Raji (cell line): Measurements from ENCODE around the gene SCYGR4.
"Not testable (repeated sequence)": the region's sequence is repeated elsewhere in the genome, so short reads cannot be mapped to it uniquely, and the experiment has no call there.

Experiments
- POLR2A ChIP-seq: IDR thresholded peaks from 2 replicates; pipeline ENCODE4 v1.6.1; 2011; ENCODE audit warnings: low read depth, low read length, control low read depth; ENCODE audit not compliant: insufficient read depth

Gene SCYGR4

DNA sequence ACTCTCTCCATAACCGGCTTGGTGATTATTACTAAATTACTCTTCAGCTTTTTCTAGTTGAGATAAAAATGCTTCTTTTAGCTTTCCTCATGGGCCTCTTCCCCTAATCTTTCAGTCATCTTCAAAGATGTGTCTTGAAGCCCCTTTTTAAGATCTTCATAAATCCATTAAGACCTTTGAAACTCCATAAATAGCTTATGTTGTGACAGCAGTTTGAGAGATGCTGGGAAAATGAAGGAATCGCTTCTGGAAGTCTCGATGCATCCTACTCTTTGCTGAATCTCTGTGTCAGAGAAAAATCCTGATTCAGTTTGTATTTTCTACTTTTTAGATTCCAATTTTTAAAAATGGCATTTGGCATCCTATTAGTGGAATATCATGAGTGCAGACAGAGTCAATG is 13.0 kb downstream of the SCYGR4 start:
- TF ChIP-seq POLR2A, result no peak

DNA sequence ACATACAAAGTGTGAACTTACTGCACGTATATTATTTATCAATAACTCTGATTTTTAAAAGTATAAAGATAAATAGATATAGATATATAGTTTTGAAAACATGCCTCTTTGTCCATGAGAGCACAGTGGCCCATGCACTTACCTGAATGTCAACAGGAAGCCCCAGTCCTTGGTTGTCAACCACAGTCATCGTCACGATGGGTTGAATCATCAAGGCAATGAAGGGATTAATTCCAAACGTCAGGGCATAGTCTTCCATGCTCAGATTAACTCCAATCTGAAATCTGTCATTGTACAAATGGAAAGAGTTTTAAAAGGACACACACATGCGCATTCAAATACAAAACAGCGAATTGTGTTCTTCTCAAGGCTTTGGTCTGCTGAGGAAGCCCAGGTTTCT is 15.5 kb downstream of the SCYGR4 start:
- TF ChIP-seq POLR2A, result no peak

DNA sequence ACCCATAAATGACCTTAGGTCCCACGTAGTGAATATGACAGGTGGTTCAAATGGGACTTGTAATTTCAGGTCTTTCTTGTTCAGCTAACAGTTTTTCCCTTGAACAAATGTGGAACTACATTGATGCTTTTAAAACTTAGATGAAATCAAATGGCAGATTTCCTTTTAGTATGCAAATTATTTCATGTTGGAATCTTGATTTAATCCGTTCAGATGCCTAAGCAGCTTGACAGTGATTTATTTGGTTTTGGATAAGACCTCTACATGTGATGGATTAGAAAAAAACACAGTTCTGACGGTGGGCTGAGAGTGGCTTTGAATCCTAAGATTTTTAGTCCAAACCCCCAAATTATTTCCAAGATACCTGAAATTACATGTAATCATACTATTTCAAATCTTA is 16.9 kb downstream of the SCYGR4 start:
- TF ChIP-seq POLR2A, result no peak

DNA sequence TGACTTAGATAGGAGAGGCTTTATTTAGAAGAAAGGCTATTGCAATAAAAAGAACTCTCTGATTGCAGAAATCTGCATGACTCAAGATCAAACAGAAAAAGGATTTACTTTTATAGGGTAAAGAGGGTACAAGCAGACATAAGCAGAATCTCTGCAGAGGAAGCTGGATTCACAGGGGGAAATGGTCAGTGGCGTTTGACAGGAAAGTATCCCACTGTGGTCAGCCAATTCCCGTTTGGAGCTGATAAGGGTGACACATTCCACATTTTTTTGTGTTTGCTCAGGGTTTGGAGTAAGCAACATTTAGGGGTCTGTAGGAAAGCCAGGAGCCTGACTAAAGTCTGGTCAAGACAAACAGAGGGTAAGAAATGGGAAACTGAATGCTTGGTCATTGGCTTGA is 25.4 kb downstream of the SCYGR4 start:
- no peak for TF ChIP-seq POLR2A

DNA sequence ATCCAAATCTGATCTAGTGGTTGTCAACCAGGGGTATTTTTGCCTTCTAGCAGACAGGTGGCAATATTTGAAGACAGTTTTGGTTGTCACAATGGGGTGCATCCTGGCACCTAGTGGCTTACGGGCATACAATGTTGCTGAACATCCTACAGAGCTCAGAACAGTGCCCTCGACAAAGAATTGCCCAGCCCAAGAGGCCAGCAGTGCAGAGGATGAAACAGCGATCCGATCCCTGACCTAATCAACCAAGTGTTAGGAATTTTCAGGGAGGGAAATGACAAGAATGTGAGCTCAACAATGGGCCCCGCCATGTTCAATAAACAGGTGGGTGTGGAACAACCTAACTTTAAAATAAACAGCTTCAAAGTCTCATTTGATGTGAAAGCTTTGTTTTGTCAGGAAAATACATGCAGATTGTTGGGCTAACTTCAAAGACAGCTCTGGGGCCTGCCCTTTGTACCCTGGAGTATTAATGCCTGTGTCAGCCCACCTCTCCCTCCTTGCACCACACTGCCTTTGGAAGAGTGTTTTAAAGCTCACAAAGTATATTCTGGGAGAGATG is 26.8 kb downstream of the SCYGR4 start:
- no peak for TF ChIP-seq POLR2A

DNA sequence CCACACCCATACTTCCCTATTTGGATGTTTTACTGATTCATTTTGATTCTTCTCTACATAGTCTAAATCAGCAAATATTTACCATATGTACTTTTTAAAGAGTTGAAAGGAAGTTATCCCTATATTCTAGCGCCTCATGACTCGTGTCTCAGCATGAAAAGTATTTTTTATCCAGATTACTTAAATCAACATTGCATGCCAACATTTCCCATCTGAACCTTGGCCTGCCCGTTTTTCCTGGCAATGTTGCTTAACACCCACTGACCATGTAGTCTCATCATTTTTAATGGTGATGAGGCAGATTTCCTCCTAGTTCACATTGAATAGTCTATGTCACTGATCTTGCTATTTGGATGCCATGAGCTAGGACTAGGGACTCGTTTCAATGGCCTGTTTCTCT is 36.1 kb downstream of the SCYGR4 start:
- TF ChIP-seq POLR2A, result no peak

DNA sequence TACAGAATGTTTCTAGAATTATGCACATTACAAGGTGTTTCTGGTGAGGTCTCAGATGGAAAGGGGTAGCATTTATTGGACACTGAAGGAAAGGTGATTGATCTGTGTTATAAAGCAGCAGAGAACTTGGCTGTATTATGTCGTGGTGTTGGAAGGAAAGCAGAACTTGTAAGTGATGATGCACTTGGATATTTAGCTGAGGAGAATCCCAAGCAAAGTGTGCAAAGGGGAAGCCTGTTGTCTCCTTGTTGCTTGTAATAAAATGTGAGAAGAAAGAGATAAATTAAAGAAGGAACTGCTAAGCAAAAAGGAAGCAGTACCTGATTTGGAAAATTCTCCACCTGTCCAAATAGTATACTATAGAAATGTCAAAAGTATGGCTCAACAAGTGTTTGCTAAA is 37.1 kb downstream of the SCYGR4 start:
- TF ChIP-seq POLR2A, result no peak

DNA sequence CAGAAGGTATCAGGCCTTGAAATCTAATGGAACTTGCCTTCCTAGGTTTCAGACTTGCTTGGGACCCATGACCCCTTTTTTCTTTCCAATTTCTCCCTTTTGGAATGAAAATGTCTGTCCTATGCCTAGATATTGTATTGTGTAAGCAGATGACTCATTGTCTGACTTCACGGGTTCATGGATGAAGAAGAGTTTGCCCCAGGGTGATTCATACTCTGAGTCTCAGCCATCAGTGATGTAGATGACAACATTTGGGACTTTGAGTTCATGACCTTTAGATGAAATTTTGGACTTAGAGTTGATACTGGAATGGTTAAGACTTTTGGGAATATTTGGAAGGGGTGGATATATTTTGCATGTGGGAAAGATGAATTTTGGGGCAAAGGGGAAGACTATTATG is 38.2 kb downstream of the SCYGR4 start:
- TF ChIP-seq POLR2A, result no peak

DNA sequence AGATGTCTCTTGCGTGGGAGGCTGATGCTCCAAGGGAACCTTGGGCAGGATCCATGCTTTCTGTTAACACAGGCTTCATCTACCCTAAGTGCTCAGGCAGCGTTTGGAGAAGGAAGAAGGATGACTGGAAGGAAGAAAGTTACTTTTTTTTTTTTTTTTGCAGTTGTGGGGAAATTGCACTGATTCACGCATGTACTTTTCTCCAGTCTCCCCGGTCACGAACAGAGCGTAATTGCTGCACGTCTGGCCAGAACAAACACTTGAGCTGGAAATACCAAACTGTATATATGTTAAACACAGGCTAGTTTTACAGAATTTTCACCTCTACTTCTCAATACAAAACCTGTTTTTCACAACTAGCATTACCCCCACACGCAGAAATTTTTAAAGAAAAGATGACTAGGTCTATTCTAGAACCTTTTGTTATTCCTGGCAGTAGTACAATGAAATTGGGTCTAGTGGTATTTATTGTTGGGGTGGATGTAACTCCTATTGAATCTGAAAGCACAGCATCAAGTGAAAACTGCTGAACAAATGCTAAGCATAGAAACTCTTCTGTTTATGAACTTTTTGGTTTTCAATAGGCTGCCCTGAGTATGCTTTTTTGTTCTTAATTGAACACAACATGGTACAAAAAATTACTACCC is 40.0 kb downstream of the SCYGR4 start:
- no peak for TF ChIP-seq POLR2A

DNA sequence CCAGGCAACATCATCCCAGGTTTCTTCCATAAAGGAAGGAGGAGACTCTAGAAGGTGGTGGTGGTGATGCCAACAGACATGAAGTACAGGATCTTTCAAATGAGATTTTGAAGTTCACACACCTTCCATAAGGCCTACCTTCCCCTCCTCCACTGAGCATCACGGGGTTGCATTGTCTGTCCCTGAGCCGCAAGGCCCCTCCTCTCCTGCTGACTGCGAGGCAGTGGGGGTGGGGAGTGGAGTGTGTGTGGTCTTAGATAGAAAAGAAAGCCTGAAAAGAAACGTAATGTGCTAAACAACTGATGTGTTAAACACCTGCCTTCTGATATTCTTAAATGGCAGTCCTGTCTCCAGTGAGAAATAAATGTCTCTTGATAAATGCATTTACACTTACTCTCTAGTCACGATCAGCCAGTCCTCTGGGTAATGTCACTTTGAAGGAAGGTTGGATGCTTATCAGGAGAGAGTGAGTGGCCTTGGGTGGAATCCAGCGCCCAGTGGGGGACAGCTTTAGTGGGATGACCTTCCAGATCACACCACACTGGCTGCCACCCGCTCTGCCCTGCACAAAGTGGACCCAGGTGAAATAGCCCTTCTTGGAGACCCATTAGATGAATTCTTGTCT is 43.8 kb downstream of the SCYGR4 start:
- TF ChIP-seq POLR2A, result no peak

DNA sequence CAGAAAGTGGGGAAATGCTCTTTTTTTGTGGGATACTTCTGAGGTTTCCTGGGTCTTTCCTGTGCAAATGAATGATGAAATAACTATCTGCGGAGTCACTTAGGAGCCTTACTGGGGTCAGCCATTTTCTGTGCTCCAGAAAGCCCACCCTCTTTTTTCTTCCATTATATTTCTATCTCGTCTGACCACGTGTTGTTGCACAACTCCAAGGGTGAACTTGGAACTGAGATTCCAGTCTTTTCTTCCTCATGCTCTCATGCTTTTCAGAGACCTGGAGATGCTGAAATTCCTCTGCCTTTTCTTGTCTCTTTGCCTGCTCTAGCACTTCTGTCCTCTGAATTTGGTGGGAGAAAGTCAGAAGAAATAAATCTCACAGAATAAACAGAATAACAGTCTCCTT is 44.5 kb downstream of the SCYGR4 start:
- TF ChIP-seq POLR2A, result no peak

DNA sequence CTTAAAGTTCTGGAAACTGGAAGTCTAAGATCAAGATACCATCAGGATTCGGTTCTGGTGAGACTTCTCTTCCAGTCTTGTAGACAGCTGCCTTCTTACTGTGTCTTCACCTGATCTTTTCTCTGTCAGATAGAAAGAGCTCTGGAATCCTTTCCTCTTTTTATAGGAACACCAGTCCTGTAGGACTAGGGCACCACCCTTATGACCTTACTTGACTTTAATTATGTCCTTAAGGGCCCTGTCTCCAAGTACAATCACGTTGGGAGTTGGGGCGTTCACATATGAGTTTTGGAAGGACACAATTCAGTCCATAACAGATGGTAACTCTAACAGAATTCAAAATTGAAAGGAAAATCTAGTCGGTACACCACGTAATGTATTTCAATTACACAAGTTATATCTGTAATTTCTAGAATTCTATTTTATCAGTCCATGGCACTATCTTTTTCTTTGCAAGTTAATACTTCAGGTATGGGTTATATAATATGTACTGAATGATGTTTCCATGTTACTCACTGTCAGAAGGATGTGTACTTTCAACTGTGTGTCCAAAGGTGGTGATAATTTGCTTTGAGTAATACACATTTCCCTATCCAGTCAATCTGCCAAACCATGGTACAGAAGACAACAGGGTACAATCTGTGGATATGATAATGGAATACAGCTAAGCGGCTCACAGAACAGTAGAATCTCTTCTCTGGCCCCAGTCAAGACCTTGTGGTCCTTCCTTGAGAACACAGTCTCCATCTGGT is 48.1 kb downstream of the SCYGR4 start:
- TF ChIP-seq POLR2A, result no peak

DNA sequence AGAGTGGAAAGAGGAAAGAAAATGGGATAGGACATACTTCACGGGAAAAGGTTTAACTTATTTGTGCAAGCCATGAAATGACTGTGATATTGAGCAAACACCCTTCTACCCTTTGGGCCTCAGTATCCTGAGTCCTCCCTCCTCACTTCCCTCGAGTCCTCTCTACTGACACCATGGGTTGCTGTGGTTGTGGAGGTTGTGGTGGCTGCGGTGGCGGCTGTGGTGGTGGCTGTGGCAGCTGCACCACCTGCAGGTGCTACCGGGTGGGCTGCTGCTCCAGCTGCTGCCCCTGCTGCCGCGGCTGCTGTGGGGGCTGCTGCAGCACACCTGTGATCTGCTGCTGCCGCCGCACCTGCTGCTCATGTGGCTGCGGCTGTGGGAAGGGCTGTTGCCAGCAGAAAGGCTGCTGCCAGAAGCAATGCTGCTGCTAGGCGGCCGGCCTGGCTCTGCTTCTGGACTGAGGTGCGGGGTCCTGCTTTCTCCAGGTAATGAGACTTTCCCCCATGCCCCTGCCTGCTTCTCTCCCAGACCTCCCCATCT is 49.4 kb downstream of the SCYGR4 start, which contains the start of gene SCYGR5:
Gene SCYGR5 (plus strand): TSS at position 174 of the 540 bp plus-strand sequence. CDS start 0 bp downstream, at position 174.
- not testable (repeated sequence) for TF ChIP-seq POLR2A
